Bronchial epithelial cell (primary cell): ENCODE measurements around the gene RAPGEF4. TPM values are rescaled to one million over a fixed set of nuclear protein-coding genes. Genes with fewer than 3 reads are reported as not detected.
"Not testable (repeated sequence)": the region's sequence is repeated elsewhere in the genome, so short reads cannot be mapped to it uniquely, and the experiment has no call there.

Experiments
- DNase-seq: peaks from one replicate; pipeline ENCODE4 v3.0.0-alpha.2; 2010; ENCODE audit warnings: low read depth
- FAIRE-seq: peaks from 2 replicates; lab custom pipeline; 2011; peaks lifted over from hg19 to GRCh38; lab: Jason Lieb, UNC
- H3K27me3 ChIP-seq: 2 replicates; pipeline ENCODE4 v1.5.1; 2011; ENCODE audit warnings: low read length; ENCODE audit not compliant: control insufficient read depth, insufficient read depth
- H3K36me3 ChIP-seq: 2 replicates; pipeline ENCODE4 v1.5.1; 2011; ENCODE audit warnings: low read length; ENCODE audit not compliant: control insufficient read depth, insufficient read depth
- H3K4me3 ChIP-seq: 2 replicates; pipeline ENCODE4 v1.5.1; 2011; ENCODE audit warnings: mild to moderate bottlenecking, low read depth, low read length, control low read depth
- total RNA-seq: library from RNA; depleted of rRNA; stranded (reverse); fragments of >200 nt; gene quantifications from 2 replicates; pipeline ENCODE4 v1.2.1, GENCODE V29; 2014
- TF ChIP-seq, protein P1 (sequence below): IDR thresholded peaks from 2 replicates; pipeline ENCODE4 v1.5.1; 2011; ENCODE audit warnings: mild to moderate bottlenecking, moderate library complexity, low read length, control low read depth, inconsistent platforms; ENCODE audit not compliant: insufficient read depth, severe bottlenecking

The RAPGEF4 gene
- total RNA-seq, 1 donor from 2014 or later, result 0.26 TPM

DNA sequence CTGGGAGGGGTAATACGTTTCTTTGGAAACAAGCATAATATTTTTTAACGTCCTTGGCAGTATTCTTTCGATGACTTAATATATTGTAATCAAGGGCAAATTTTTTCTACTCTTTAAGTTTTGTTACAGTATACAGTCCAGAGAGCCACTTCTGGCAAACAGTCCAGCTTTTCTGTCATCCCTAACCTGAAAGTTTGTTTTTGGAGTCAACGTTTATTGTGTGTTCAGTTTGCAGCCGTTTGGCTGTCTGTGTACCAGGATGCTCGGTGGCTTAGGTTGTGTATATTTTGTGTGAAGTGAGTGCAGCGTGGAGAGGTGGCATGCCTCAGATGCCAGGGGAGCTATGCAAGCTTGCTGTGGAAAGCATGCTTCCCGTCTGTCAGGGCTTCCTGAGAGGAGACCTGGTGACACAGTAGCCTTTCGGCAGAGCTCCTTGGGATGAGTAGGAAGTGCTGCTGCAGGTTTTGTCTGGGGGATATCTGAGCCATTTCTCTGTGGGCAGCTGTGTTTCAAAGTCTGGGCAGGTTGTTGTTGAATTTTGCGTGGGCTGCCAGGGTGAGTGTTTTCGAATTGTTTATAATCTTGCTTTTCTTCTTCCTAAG is 354.7 kb downstream of the RAPGEF4 start:
- H3K4me3 ChIP-seq, result no peak overlapping the region
- FAIRE-seq, result no peak
- DNase-seq, result peak; percentile 53
- no peaks in the 10 kb centered on the region for H3K36me3 ChIP-seq
- H3K27me3 ChIP-seq, result no peaks in the 10 kb centered on the region
- TF ChIP-seq, protein P1, sequence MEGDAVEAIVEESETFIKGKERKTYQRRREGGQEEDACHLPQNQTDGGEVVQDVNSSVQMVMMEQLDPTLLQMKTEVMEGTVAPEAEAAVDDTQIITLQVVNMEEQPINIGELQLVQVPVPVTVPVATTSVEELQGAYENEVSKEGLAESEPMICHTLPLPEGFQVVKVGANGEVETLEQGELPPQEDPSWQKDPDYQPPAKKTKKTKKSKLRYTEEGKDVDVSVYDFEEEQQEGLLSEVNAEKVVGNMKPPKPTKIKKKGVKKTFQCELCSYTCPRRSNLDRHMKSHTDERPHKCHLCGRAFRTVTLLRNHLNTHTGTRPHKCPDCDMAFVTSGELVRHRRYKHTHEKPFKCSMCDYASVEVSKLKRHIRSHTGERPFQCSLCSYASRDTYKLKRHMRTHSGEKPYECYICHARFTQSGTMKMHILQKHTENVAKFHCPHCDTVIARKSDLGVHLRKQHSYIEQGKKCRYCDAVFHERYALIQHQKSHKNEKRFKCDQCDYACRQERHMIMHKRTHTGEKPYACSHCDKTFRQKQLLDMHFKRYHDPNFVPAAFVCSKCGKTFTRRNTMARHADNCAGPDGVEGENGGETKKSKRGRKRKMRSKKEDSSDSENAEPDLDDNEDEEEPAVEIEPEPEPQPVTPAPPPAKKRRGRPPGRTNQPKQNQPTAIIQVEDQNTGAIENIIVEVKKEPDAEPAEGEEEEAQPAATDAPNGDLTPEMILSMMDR, result no peak

DNA sequence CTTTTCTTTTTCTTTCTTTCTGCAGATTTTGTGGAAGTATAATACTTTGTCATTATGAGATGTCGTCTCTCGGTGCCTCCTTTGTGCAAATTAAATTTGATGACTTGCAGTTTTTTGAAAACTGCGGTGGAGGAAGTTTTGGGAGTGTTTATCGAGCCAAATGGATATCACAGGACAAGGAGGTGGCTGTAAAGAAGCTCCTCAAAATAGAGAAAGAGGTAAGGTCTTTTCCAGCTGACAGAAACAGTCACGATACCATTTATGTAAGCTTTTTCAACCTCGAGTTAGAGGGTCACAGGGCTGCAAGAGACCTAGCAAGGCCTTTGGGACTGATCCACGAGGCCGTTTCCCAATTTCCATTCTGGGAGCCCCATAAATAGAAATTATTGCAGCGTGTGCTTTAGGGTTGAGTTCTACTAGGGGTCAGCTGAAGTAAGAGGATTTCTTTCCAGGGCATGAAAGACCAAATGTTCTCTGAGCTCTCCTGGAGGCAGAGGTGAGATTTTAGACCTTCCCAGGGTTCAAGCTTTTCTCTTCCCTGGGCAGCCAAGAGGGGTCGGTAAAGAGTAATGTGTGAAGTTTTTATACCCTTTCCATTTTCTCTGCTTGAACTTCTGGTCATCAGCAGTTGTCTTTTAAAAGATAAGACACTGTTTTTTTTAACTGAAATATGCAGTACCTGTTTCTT is 355.5 kb downstream of the RAPGEF4 start:
- H3K27me3 ChIP-seq, result no peaks in the 10 kb centered on the region
- no peaks in the 10 kb centered on the region for H3K36me3 ChIP-seq
- H3K4me3 ChIP-seq, result no peak overlapping the region
- DNase-seq (no peak), FAIRE-seq (no peak)
- TF ChIP-seq, protein P1, result no peak

DNA sequence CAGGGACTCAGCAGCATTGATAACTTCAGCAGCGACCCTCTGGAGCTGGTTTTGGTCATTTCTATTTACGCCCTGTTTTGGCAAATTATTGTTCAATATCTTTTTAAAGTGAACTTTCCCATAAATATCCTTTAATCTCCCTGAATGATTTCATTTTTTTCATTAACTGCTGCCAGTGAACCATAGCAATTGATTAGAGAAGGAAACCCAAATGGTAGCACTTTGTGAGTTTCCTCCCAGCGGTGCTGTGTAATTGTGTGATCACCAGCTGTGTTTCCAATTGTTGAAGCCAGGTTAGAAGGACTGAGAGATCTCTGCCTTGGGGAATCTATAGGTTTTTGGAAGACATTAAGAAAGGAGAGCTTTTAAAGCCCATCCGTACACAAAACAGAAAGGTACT is 356.3 kb downstream of the RAPGEF4 start:
- Histone ChIP-seq H3K4me3 (no peak overlapping the region), H3K27me3 (no peaks in the 10 kb centered on the region), H3K36me3 (no peaks in the 10 kb centered on the region)
- DNase-seq, result no peak
- no peak for FAIRE-seq
- TF ChIP-seq, protein P1, result no peak

DNA sequence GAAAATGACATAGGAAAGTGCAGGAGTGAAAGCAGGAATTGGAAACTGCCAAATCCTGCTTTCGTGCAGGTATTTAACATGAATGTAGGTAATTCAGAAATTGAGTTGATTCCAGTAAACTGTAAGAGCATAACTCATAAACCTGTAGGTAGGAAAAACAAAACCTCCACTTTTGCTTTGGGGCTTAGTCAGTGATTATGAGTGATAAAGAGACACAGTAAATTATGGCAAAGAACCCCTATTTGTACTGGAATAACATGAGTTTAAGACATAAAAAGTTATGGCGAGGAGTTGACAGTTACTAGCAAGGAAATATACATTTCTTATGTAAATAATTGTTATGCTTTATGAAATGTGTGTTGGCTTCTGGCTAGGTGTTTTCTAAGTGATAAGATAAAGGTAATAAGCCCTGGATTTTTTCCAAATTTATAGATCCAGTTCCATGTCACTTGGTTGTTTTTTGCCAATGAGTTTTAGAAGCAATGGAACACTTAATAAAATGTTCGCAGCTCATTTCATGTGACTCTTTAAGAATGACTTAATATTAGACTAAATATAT is 357.3 kb downstream of the RAPGEF4 start:
- H3K27me3 ChIP-seq, result no peaks in the 10 kb centered on the region
- no peaks in the 10 kb centered on the region for H3K36me3 ChIP-seq
- FAIRE-seq (no peak), DNase-seq (no peak)
- TF ChIP-seq, protein P1, result no peak
- no peak overlapping the region for H3K4me3 ChIP-seq

DNA sequence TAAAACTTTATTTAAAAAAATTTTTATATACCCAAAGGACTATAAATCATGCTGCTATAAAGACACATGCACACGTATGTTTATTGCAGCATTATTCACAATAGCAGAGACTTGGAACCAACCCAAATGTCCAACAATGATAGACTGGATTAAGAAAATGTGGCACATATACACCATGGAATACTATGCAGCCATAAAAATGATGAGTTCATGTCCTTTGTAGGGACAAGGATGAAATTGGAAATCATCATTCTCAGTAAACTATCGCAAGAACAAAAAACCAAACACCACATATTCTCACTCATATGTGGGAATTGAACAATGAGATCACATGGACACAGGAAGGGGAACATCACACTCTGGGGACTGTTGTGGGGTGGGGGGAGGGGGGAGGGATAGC is 358.0 kb downstream of the RAPGEF4 start:
- FAIRE-seq, H3K36me3 ChIP-seq, H3K27me3 ChIP-seq: not testable (repeated sequence)

DNA sequence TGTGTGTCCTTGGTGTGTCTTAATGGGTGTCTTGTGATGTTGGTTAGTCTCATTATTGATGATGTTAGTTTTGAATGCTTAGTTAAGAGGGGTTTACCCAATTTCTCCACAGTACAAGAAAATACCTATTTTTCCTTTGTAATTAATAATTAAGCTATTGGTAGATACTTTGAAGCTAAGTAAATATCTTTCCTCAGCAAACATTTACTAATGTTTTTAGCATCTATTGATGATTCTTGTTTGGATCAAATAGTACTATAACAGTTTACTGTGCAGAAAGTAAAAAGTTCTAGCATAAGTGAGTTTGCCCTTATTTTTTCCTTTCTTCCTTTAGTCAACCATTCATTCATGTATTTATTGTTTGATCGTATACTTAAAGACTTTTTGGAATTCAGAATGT is 359.1 kb downstream of the RAPGEF4 start:
- TF ChIP-seq, protein P1, result no peak
- FAIRE-seq (no peak), DNase-seq (no peak)
- no peaks in the 10 kb centered on the region for H3K36me3 ChIP-seq
- H3K4me3 ChIP-seq, result no peak overlapping the region
- H3K27me3 ChIP-seq, result no peaks in the 10 kb centered on the region

More for the DNA sequence above, 358.0 kb downstream of the RAPGEF4 start:
- DNase-seq, H3K4me3 ChIP-seq: not testable (repeated sequence)
